Subcutaneous adipose tissue (tissue), 4 donors: ENCODE results near the gene DPEP2. TPM values are rescaled to one million over a fixed set of nuclear protein-coding genes. Genes with fewer than 3 reads are reported as not detected.

Source experiments
- total RNA-seq, 4 donors: library from RNA; depleted of rRNA; stranded (reverse); fragments of >200 nt; gene quantifications; one replicate each; pipeline ENCODE4 v1.1.0, GENCODE V29; 2016
- TF ChIP-seq, protein P1 (sequence below): fragments of 450-650 bp; IDR thresholded peaks from one replicate; pipeline ENCODE4 v1.5.1; 2016; ENCODE audit warnings: low read depth, mild to moderate bottlenecking, control low read depth, antibody characterized with exemption, moderate library complexity

The DPEP2 gene
- total RNA-seq, 4 donors from 2014 or later: 0.98 to 28.7 (median 9.5) TPM

DNA sequence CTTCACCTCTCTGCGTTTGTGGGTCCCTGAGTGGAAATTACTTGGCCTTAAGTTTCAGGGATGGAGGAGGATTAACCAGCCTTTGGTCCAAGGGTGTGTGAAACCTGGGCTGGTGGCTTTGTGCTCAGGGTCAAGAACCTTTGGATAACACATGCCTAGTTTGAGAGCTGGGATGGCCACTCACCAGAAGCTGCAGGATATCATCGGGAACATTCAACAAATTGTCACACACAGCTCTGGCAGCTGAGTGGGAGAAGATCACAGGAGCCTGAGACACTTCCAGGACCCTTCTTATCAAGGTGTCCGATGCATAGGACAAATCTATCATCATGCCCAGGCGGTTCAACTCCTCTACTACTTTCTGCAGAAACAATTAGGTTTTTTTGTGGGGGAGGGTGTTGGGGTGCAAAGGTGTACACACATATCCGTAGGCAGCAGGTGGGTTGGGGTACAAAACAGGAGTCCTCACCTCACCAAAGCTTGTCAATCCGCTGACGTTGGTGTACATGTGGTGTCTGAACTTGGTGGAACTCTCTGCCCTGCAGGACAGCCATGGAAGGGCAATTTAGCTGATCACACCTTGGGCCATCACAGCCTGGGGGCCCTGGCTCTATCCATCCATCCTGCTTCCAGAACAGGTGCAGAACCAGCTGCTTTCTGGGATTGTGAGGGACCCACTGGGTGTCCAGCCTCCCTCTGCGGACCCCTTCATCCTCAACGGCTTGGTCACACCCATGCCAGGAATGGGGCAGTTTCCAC is 21.6 kb downstream of the DPEP2 start:
- TF ChIP-seq, protein P1, sequence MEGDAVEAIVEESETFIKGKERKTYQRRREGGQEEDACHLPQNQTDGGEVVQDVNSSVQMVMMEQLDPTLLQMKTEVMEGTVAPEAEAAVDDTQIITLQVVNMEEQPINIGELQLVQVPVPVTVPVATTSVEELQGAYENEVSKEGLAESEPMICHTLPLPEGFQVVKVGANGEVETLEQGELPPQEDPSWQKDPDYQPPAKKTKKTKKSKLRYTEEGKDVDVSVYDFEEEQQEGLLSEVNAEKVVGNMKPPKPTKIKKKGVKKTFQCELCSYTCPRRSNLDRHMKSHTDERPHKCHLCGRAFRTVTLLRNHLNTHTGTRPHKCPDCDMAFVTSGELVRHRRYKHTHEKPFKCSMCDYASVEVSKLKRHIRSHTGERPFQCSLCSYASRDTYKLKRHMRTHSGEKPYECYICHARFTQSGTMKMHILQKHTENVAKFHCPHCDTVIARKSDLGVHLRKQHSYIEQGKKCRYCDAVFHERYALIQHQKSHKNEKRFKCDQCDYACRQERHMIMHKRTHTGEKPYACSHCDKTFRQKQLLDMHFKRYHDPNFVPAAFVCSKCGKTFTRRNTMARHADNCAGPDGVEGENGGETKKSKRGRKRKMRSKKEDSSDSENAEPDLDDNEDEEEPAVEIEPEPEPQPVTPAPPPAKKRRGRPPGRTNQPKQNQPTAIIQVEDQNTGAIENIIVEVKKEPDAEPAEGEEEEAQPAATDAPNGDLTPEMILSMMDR: no peak

DNA sequence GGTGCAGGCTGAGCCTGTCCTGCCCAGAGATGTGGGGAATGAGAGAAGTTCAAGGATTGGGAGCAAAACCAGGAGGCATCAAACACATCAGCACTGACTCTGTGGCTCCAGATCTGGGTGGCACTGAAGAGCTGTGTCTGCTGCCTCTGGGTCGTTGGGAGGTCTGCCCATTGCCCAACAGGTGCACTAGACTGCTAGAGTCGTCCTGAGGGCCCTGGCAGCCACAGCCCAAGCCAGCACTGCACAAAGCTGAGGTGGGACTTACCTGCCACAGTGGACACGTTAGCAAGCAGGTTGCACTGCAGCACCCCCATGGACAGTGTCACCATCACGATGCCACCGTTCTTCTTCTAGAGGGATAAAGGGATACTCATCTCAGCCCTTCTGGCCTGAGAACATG is 22.3 kb downstream of the DPEP2 start:
- TF ChIP-seq, protein P1: no peak

DNA sequence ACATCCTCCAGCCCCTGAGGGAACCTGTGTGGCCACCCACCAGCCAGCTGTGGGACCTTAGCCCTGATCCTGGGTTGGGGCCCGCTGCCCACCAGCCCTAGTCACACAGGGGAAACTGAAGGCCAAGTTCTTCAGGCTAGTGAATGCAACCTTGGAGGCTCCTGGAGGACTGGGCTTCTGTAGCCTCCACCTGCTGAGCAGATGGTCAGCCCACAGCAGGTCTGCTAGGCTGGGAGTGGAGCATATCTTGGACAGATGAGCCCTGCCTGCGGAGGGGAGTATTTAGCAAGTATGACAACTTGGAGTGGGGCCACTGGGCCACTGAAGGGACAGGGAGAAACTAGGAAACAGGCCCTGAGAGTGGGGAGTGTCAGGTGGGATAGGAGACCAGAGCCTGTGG is 23.1 kb downstream of the DPEP2 start:
- TF ChIP-seq, protein P1: no peak

DNA sequence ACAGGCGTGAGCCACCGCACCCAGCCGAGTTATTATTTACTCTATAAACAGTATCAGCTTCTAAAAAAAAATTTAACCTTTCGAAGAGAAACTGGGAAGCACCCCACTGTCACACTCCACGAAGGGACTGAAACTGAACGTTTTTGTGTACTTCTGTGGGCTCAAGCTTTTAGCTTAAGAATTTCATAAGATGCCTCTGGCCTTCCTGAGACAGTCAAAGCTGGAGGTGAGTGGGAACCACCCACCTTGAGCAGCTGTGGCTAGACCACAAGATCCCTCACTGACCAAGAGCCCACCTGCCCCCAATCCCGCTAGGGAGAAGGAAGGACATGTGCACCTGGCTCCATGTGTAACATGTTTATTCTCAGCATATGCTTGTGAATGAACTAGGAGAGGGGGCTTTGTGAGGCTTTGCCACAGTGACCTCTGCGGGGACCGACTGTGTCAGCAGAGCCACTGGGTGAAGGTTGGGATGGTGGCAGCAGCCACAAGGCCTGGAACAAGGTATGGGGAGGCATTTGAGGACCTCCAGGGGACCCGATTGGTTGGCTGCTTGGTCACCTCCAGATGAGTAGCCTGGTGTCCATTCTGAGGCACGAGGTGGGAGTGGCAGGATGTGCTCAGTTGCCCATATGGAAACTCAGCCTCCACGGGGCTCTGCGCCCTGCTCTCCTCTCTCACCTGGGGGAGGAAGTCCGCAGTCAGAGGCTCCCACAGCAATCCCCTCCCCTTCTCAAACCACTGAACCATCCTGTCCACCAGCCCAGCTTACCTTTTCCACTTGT is 23.8 kb downstream of the DPEP2 start:
- TF ChIP-seq, protein P1: no peak

DNA sequence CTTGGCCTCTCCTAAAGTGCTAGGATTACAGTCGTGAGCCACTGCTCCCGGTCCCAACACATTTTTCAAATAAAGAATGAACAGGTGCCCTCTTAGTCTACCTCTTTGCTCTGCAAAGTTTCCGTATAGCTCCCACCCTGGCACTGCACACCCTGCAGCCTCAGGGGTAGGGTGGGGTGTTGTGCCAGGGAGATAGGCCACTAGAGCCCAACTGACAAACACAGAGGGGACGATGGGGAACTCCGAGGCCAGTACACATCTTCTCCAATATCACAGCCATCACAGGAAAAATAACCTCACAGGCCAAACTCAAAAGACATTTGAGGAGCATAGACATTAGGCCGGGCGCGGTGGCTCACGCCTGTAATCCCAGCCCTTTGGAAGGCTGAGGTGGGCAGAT is 28.2 kb downstream of the DPEP2 start:
- TF ChIP-seq, protein P1: no peak

DNA sequence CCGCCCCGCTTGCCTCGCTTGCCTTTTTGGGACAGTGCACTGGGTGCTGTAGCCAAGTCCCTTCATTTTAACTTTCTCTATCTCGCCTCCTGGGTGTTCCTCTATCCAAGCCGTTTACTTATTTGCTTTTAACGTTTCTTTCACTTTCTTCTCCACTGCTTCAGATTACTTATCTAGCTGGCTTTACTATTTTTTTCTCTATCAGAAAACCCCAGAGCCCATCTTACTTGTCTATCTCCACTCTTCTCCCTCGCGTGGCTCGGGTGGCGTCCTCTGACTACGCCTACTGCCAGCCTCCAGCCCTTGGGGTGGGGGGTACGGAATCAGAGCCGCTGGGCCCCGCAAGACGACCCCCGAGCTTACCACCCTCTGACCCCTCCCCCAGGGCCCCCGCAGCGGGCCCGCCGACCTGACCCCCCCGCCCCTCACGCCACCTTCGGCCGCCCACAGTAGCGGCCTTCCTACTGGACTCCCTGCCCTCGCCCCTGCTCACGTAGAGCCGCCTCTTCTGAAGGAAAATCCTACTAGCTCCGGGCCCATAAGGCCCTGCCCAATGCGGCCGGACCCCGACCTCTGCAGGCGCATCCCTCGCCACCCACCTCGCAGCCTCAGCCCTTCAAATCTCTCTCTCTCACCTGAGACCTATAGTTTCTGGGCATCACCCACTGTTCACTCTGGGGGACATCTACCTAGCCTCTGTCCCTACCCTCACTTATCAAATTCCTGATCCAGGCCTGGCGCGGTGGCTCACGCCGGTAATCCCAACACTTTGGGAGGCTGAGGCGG is 29.8 kb downstream of the DPEP2 start:
- TF ChIP-seq, protein P1: no peak
